Keratinocyte (primary cell): ENCODE data around the gene VPS25. TPM values are rescaled to one million over a fixed set of nuclear protein-coding genes. Genes with fewer than 3 reads are reported as not detected.

Source experiments
- DNase-seq: peaks from one replicate; pipeline ENCODE4 v3.0.0-alpha.2; 2011; ENCODE audit warnings: low read depth, missing footprints, low spot score
- FAIRE-seq: peaks from 2 replicates; lab custom pipeline; 2011; peaks lifted over from hg19 to GRCh38; lab: Jason Lieb, UNC
- H2AFZ ChIP-seq: 2 replicates; pipeline ENCODE4 v1.6.0; 2012; ENCODE audit warnings: low read length, control low read depth, inconsistent platforms; ENCODE audit not compliant: control insufficient read depth
- H3K27ac ChIP-seq: 2 replicates; pipeline ENCODE4 v1.5.1; 2011; ENCODE audit warnings: low read length; ENCODE audit not compliant: control insufficient read depth, insufficient read depth
- H3K27me3 ChIP-seq: 3 replicates; pipeline ENCODE4 v1.6.0; 2011; ENCODE audit warnings: low read length; ENCODE audit not compliant: control insufficient read depth, insufficient read depth; ENCODE audit errors: extremely low read depth
- H3K36me3 ChIP-seq, 2 experiments: 2 replicates in 1 of 2; 3 replicates in 1 of 2; pipeline ENCODE4 v1.5.1; 2011; ENCODE audit warnings: low read length in 2 of 2, mild to moderate bottlenecking in 1 of 2; ENCODE audit not compliant: control insufficient read depth in 2 of 2, insufficient read depth in 2 of 2; ENCODE audit errors: extremely low read depth in 1 of 2
- H3K4me1 ChIP-seq: 3 replicates; pipeline ENCODE4 v1.5.1; 2011; ENCODE audit warnings: low read length; ENCODE audit not compliant: control insufficient read depth, insufficient read depth; ENCODE audit errors: extremely low read depth
- H3K4me2 ChIP-seq: 3 replicates; pipeline ENCODE4 v1.6.0; 2011; ENCODE audit warnings: low read depth, low read length; ENCODE audit not compliant: control insufficient read depth, insufficient read depth; ENCODE audit errors: extremely low read depth
- H3K4me3 ChIP-seq, 3 experiments: fragments of 200-600 bp in 1 of 3; sonication (generic) in 1 of 3; 2 replicates in 2 of 3; 3 replicates in 1 of 3; pipeline ENCODE4 v1.5.1; 2011 to 2016; ENCODE audit warnings: low read length in 3 of 3, mild to moderate bottlenecking in 3 of 3, control low read depth in 2 of 3, inconsistent platforms in 1 of 3, low read depth in 1 of 3, mixed read lengths in 1 of 3, mixed run types in 1 of 3, moderate library complexity in 1 of 3; ENCODE audit not compliant: control insufficient read depth in 2 of 3, insufficient read depth in 2 of 3; ENCODE audit errors: extremely low read depth in 1 of 3
- H3K79me2 ChIP-seq: 2 replicates; pipeline ENCODE4 v1.6.0; 2012; ENCODE audit warnings: low read length; ENCODE audit not compliant: control insufficient read depth, insufficient read depth
- H3K9ac ChIP-seq: 3 replicates; pipeline ENCODE4 v1.6.0; 2011; ENCODE audit warnings: low read length; ENCODE audit not compliant: control insufficient read depth, insufficient read depth; ENCODE audit errors: extremely low read depth
- H3K9me1 ChIP-seq: 3 replicates; pipeline ENCODE4 v1.6.0; 2011; ENCODE audit warnings: low read length; ENCODE audit not compliant: control insufficient read depth, insufficient read depth; ENCODE audit errors: extremely low read depth
- H3K9me3 ChIP-seq: 2 replicates; pipeline ENCODE4 v1.5.1; 2012; ENCODE audit warnings: low read depth, low read length; ENCODE audit not compliant: control insufficient read depth
- H4K20me1 ChIP-seq: 3 replicates; pipeline ENCODE4 v1.6.0; 2011; ENCODE audit warnings: low read length; ENCODE audit not compliant: control insufficient read depth, insufficient read depth; ENCODE audit errors: extremely low read depth
- CTCF ChIP-seq, 3 experiments: IDR thresholded peaks in 1 of 3; conservative IDR thresholded peaks in 1 of 3; optimal IDR thresholded peaks in 1 of 3; 2 replicates in 2 of 3; 3 replicates in 1 of 3; pipeline versions ENCODE3 to v1.5.1; 2011; ENCODE audit warnings: low read length in 3 of 3, mild to moderate bottlenecking in 3 of 3, moderate library complexity in 2 of 3, control low read depth in 1 of 3, inconsistent platforms in 1 of 3; ENCODE audit not compliant: insufficient read depth in 2 of 3; ENCODE audit errors: extremely low read depth in 1 of 3
- EZH2 ChIP-seq: IDR thresholded peaks from one replicate; pipeline ENCODE4 v1.6.1; 2012; ENCODE audit warnings: inconsistent platforms, mild to moderate bottlenecking, low read length, moderate library complexity
- dilution Hi-C: fragments of 300-500 bp; cut with MboI; formaldehyde crosslinking; loops from one replicate; pipeline ENCODE4 v1.7.0; 2020; ENCODE audit warnings: low sequenced_read_pairs; ENCODE audit not compliant: extremely low pct_ligation_motif_present
- polyA plus RNA-seq, 5 experiments: library from polyadenylated mRNA; depleted of rRNA in 3 of 5; stranded (reverse) in 3 of 5; stranded (forward) in 1 of 5; unstranded in 1 of 5; fragments of >200 nt; gene quantifications; 1 replicate in 1 of 5; 2 replicates in 3 of 5; 3 replicates in 1 of 5; pipeline versions ENCODE4 v1.2.1 to v1.2.3, GENCODE V29; 2011 to 2012; ENCODE audit warnings: missing spikeins in 2 of 5, low read depth in 1 of 5, low replicate concordance in 1 of 5

Gene VPS25
- polyA plus RNA-seq, 1 donor (not counting 4 experiments of a cell fraction or from before 2014, with no cell fraction given), result 122 TPM

- H4K20me1 ChIP-seq, result no peaks in the 10 kb centered on the region
- no peaks in the 10 kb centered on the region for H3K36me3 ChIP-seq
- no peak for FAIRE-seq
- dilution Hi-C loops, result no loop called here
- no peak overlapping the region for H3K4me2 ChIP-seq
- no peak for TF ChIP-seq EZH2
- TF ChIP-seq CTCF (optimal IDR thresholded peaks at IDR 0.05 in 1 of 3, IDR thresholded peaks at IDR 0.05 in 1 of 3, conservative IDR thresholded peaks at IDR 0.05 in 1 of 3; ENCODE audit: extremely low read depth in 1 of 3, insufficient read depth in 2 of 3, low read length in 3 of 3), result no peak
- no peak overlapping the region for H3K9ac ChIP-seq
- no peaks in the 10 kb centered on the region for H3K79me2 ChIP-seq
- no peaks in the 10 kb centered on the region for H3K9me1 ChIP-seq
- H3K27ac ChIP-seq, result no peak overlapping the region
- no peaks in the 10 kb centered on the region for H3K9me3 ChIP-seq
- peaks cover 1% of the 10 kb centered on the region for H3K4me1 ChIP-seq
- no peak overlapping the region for H3K4me3 ChIP-seq
- no peaks in the 10 kb centered on the region for H3K27me3 ChIP-seq
- no peak overlapping the region for H2AFZ ChIP-seq
- DNase-seq, result no peak
Measured at GRCh38 chr17:42748908-42749798, 24.1 kb upstream of the VPS25 start.

DNA sequence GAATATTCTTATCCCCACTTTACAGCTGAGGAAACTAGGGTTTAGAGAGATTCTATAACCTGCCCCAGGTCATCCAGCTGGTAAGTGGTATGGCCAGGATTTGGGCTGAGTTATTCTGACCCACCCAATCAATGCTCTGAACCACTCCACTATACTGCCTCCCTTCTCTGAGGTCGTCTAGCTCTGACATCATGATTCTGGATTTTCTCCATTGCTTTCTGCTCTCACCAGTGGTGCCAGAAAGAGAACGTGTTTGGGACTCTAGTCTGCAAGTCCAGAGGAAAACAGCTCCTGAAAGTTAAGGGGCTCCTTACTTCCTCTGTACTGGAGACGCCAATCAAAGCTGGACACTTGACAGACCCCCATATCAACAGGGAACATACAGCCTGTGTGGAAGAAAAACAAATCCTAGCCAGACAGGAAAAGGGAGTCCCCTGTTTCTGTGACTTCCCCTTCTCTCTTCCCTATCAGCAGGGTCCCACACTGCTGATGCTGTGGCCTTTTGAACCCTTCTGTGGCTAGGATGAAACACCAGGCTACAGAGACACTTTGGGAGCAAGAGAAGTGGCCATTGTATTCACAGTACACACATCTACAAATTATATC lies 22.4 kb upstream of the VPS25 start:
- H3K36me3 ChIP-seq, result no peaks in the 10 kb centered on the region
- H3K9me1 ChIP-seq, result no peaks in the 10 kb centered on the region
- no peaks in the 10 kb centered on the region for H3K79me2 ChIP-seq
- H3K4me2 ChIP-seq, result no peak overlapping the region
- no peaks in the 10 kb centered on the region for H3K4me1 ChIP-seq
- H3K9me3 ChIP-seq, result no peaks in the 10 kb centered on the region
- no peaks in the 10 kb centered on the region for H4K20me1 ChIP-seq
- FAIRE-seq, result no peak
- no peaks in the 10 kb centered on the region for H3K27me3 ChIP-seq
- no peak overlapping the region for H3K27ac ChIP-seq
- DNase-seq, result no peak
- H3K9ac ChIP-seq, result no peak overlapping the region
- TF ChIP-seq EZH2 (no peak), CTCF (optimal IDR thresholded peaks at IDR 0.05 in 1 of 3, IDR thresholded peaks at IDR 0.05 in 1 of 3, conservative IDR thresholded peaks at IDR 0.05 in 1 of 3; ENCODE audit: extremely low read depth in 1 of 3, insufficient read depth in 2 of 3, low read length in 3 of 3) (no peak)
- H2AFZ ChIP-seq, result no peak overlapping the region
- dilution Hi-C loops, result no loop called here
- no peak overlapping the region for H3K4me3 ChIP-seq
